D721Med (cell line): ENCODE measurements around the gene PCK1.

ENCODE experiments used
- DNase-seq: peaks from one replicate; pipeline ENCODE4 v3.0.0; 2011; ENCODE audit warnings: low spot score; ENCODE audit not compliant: insufficient read length
- FAIRE-seq: peaks from 2 replicates; lab custom pipeline; 2011; peaks lifted over from hg19 to GRCh38; lab: Jason Lieb, UNC
- TF ChIP-seq, protein P1 (sequence below): IDR thresholded peaks from 2 replicates; pipeline ENCODE4 v1.5.1; 2012; ENCODE audit warnings: mild to moderate bottlenecking, control low read depth; ENCODE audit not compliant: insufficient read depth; ENCODE audit errors: missing control alignments

The PCK1 gene

DNA sequence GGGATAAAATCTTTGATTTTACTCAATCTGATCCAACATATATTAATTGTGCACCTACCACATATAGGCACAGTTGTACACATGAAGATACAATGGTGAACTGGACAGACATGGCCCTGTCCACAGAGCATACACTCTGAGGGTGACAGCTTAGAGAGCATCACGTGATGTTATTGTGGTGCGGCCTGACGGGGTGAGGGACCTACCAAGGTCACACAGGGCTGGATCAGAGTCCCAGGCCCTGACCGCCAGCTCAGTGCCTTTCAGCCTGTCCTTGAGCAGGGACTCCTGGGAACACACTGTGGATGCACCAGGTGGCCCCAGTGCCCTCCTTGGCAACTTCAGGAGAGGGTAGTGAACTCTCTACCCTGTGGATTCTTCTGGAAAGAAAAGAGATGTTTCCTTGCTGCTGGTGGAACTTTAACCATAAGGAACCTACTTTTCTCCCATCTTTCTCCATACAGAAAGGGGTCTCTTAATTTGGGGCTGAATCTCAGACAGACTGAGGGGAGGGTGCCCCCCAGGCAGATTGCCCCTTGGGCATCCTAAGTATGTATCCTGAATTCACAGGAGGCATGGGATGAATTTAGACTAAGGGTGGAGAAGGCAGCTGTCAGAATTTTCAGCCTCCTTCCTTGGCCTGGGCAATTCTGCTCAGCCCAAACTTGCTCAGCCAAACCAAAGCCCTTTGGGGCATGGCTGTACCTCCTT is 26.5 kb downstream of the PCK1 start:
- no peak for DNase-seq
- TF ChIP-seq, protein P1, sequence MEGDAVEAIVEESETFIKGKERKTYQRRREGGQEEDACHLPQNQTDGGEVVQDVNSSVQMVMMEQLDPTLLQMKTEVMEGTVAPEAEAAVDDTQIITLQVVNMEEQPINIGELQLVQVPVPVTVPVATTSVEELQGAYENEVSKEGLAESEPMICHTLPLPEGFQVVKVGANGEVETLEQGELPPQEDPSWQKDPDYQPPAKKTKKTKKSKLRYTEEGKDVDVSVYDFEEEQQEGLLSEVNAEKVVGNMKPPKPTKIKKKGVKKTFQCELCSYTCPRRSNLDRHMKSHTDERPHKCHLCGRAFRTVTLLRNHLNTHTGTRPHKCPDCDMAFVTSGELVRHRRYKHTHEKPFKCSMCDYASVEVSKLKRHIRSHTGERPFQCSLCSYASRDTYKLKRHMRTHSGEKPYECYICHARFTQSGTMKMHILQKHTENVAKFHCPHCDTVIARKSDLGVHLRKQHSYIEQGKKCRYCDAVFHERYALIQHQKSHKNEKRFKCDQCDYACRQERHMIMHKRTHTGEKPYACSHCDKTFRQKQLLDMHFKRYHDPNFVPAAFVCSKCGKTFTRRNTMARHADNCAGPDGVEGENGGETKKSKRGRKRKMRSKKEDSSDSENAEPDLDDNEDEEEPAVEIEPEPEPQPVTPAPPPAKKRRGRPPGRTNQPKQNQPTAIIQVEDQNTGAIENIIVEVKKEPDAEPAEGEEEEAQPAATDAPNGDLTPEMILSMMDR, result no peak
- FAIRE-seq, result no peak

DNA sequence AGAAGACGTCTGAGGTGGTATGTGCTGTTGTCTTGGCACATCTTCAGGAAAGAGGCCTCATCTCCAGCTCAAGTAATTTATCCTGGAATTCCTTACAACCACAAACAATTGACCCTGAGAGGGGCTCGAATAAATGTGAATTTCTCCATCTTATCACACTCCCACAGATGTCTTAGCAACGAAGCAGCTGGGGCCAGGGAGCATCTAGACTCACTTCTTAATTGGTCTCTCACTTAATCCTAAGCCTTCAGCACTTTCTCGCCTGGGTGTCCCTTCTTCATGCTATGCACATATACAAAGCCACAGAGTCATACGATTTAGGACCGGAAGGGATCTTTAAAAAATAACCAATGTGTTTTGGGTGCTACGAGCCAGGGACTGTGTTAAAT is 27.1 kb downstream of the PCK1 start:
- no peak for FAIRE-seq
- TF ChIP-seq, protein P1, result no peak
- DNase-seq, result no peak

DNA sequence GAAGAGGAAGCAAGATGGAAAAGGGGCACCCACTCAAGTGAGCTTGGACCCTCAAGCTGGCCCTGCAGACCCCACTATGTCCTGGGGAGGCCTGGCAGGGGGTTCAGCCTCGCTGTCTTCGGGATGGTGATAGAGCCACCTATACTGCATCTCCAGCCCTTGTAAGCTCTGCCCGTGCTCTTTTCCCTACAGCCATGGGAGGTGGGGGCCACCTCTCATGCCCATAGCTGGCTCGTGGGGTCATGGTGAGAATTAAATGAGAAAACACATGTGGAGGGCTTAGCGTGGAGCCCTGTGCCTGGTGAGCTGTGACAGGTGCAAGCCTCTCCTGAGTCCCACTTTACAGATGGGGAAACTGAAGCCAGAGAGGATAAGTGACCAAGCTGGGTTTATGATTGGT is 27.7 kb downstream of the PCK1 start:
- FAIRE-seq, result no peak
- DNase-seq, result no peak
- TF ChIP-seq, protein P1, result no peak

DNA sequence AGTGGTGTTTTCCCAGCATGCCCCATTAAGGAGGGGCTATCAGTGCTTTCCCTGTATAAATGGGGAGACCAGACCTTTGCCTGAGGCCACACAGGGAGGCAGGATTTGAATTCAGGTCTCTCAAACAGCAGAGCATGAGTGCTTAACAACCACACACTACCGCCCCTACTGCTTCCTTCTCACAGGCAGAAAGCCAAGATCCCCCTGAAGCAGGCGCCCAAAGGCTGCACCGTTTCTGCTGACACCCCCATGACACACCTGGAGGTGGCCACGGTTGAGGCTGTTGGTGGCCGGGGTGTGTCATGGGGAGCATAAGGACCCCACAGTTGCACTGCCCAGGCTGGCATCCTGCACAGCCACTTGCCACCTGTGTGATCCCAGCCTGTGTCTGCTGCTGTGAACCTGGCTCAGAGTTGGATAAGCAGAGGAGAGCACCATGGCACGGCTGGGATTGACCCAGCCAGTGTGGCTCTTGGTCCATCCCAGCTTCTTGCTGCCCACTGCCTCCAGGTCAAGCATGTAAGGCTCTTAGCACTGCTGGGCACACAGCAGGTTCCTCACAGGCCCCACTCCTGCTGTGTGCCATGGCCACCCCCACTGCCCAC is 28.3 kb downstream of the PCK1 start:
- TF ChIP-seq, protein P1, result no peak

DNA sequence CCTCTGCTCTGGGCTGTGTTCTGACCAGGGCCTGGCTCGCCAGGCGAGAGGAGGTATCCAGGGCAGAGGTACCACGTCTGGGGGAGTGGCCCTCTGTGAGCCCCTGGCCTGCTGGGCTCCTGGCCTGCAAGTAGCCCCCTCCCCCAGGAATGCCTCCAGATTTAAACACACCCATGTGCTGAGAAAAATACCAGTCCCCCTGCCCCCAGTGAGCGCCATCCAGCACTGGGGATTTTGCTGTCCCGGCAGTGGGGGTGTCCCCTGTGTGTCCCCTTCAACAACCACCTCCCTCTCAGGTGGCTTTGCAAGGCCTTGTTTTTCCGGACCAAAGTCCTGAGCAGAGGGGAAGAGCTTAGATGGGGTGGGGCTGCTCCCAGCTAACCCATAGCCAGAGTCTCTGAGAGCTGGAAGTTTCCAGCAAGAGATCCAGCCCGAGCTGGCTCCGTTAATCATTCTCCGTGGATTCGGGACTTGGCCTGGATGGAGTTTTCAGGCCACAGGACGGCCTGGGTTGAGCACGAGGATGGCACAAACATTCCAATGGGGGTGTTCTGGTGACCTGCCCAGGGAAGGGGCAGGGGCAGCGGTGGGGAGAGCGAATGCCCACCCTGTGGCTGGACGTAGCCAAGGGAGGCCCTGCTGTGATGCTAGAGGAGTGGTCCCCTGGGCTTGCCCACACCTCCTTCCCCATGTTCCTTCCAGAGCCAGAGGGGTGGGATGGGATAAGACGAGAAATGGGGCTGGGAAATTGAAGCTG is 29.0 kb downstream of the PCK1 start:
- FAIRE-seq (no peak), DNase-seq (no peak)
- TF ChIP-seq, protein P1, result no peak

More for the DNA sequence above, 28.3 kb downstream of the PCK1 start:
- DNase-seq, result no peak
- no peak for FAIRE-seq

DNA sequence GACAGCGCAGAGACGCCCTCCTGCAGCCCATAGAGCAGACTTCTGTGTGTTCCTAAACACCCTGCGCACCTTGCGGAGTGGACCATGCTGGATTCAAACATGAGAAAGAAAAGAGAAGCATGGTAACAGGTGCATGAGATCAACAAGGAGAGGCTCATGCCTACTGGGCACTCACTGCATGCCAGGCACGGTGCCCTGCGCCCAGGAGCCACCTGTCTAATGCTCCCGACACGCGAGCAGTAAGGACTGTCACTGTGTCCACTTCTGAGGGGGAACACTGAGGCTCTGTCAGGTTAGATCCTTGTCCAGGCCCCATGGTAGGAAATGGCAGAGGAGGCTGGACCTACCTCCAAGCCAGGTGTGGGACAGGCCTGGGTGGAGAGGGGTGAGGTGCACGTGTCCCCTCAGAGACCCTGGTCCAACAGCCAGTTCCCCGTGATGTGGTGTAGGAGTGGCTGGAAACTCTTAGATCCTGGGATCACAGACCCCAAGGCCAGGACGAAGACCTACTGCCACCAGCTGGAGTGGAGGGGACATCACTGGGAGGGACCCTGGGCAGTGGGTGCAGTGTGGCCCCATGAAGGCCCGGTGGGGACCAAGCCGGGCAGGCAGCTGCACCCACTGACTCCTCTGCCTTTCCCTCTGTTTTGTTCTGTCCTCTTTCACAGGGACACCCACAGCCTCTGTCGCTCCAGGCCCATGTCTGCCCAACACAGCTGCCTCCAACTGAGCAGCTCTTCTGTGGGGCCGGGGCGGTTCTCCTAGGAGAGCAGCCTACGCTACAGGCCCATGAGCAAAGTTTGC is 29.8 kb downstream of the PCK1 start:
- TF ChIP-seq, protein P1, result no peak
- FAIRE-seq, result no peak
- DNase-seq, result no peak
